ENCODE data around the gene YIPF7. TPM values are rescaled to one million over a fixed set of nuclear protein-coding genes. Genes with fewer than 3 reads are reported as not detected.

Gene YIPF7
- total RNA-seq, 1 donor from 2014 or later, result not detected

- Mint-ChIP-seq H3K9me3 (ENCODE audit: unreplicated experiment) (no peaks in the 10 kb centered on the region), H3K4me1 (ENCODE audit: unreplicated experiment) (no peaks in the 10 kb centered on the region), H3K27ac (ENCODE audit: unreplicated experiment) (no peak overlapping the region), H3K4me3 (ENCODE audit: unreplicated experiment) (no peak overlapping the region), H3K36me3 (ENCODE audit: low read depth, unreplicated experiment) (no peaks in the 10 kb centered on the region), H3K27me3 (ENCODE audit: unreplicated experiment) (no peaks in the 10 kb centered on the region)
- TF ChIP-seq CTCF (IDR thresholded peaks at IDR 0.05; ENCODE audit: unreplicated experiment), result no peak
- no peak for DNase-seq (ENCODE audit: low spot score)
These were observed 19.2 kb upstream of the YIPF7 start for GRCh38 chr4:44670506-44671199.

GRCh38 chr4:44668526-44668925 lies 17.1 kb upstream of the YIPF7 start:
- no peak overlapping the region for H3K4me3 Mint-ChIP-seq (ENCODE audit: unreplicated experiment)
- H3K27ac Mint-ChIP-seq (ENCODE audit: unreplicated experiment), result no peak overlapping the region
- DNase-seq (ENCODE audit: low spot score), result no peak
- H3K27me3 Mint-ChIP-seq (ENCODE audit: unreplicated experiment), result no peaks in the 10 kb centered on the region
- no peak for TF ChIP-seq CTCF (IDR thresholded peaks at IDR 0.05; ENCODE audit: unreplicated experiment)
- H3K36me3 Mint-ChIP-seq (ENCODE audit: low read depth, unreplicated experiment), result no peaks in the 10 kb centered on the region
- no peaks in the 10 kb centered on the region for H3K4me1 Mint-ChIP-seq (ENCODE audit: unreplicated experiment)
- H3K9me3 Mint-ChIP-seq (ENCODE audit: unreplicated experiment), result no peaks in the 10 kb centered on the region

GRCh38 chr4:44663539-44664263 lies 12.3 kb upstream of the YIPF7 start:
- no peak for DNase-seq (ENCODE audit: low spot score)
- TF ChIP-seq CTCF (IDR thresholded peaks at IDR 0.05; ENCODE audit: unreplicated experiment), result no peak
- H3K4me1 Mint-ChIP-seq (ENCODE audit: unreplicated experiment), result no peaks in the 10 kb centered on the region
- no peak overlapping the region for H3K27ac Mint-ChIP-seq (ENCODE audit: unreplicated experiment)
- no peaks in the 10 kb centered on the region for H3K9me3 Mint-ChIP-seq (ENCODE audit: unreplicated experiment)
- H3K27me3 Mint-ChIP-seq (ENCODE audit: unreplicated experiment), result no peaks in the 10 kb centered on the region
- no peak overlapping the region for H3K4me3 Mint-ChIP-seq (ENCODE audit: unreplicated experiment)
- H3K36me3 Mint-ChIP-seq (ENCODE audit: low read depth, unreplicated experiment), result no peaks in the 10 kb centered on the region

GRCh38 chr4:44662623-44663005 lies 11.2 kb upstream of the YIPF7 start:
- Mint-ChIP-seq H3K9me3 (ENCODE audit: unreplicated experiment) (no peaks in the 10 kb centered on the region), H3K36me3 (ENCODE audit: low read depth, unreplicated experiment) (no peaks in the 10 kb centered on the region), H3K4me1 (ENCODE audit: unreplicated experiment) (no peaks in the 10 kb centered on the region), H3K27me3 (ENCODE audit: unreplicated experiment) (no peaks in the 10 kb centered on the region), H3K4me3 (ENCODE audit: unreplicated experiment) (no peak overlapping the region), H3K27ac (ENCODE audit: unreplicated experiment) (no peak overlapping the region)
- no peak for DNase-seq (ENCODE audit: low spot score)
- no peak for TF ChIP-seq CTCF (IDR thresholded peaks at IDR 0.05; ENCODE audit: unreplicated experiment)

Measured in endothelial cell (in vitro differentiated cells).